Transverse colon (tissue), 4 donors: ENCODE measurements around the gene EPHA1. TPM values are rescaled to one million over a fixed set of nuclear protein-coding genes. Genes with fewer than 3 reads are reported as not detected.

ENCODE experiments used
- DNase-seq: peaks from one replicate; pipeline ENCODE4 v3.0.0-alpha.2; 2019
- H3K27ac ChIP-seq, 4 donors: fragments of 200-600 bp; sonication (generic); 2 replicates each; pipeline ENCODE4 v1.5.1; 2016 to 2018; ENCODE audit warnings: inconsistent platforms in 4 of 4
- H3K27me3 ChIP-seq: fragments of 200-600 bp; sonication (generic); 2 replicates; pipeline ENCODE4 v1.5.1; 2017; ENCODE audit warnings: inconsistent platforms
- H3K36me3 ChIP-seq, 4 donors: fragments of 200-600 bp; sonication (generic); 2 replicates each; pipeline ENCODE4 v1.5.1; 2017 to 2019; ENCODE audit warnings: inconsistent platforms in 4 of 4
- H3K4me1 ChIP-seq, 4 donors: fragments of 200-600 bp; sonication (generic); 2 replicates each; pipeline ENCODE4 v1.5.1; 2017 to 2020; ENCODE audit warnings: inconsistent platforms in 4 of 4
- H3K4me3 ChIP-seq, 4 donors: fragments of 200-600 bp; sonication (generic); 1 replicate in 1 of 4; 2 replicates in 3 of 4; pipeline versions ENCODE4 v1.5.1 to v1.6.1; 2017 to 2019; ENCODE audit warnings: inconsistent platforms in 4 of 4
- H3K9me3 ChIP-seq, 2 donors: fragments of 200-600 bp; sonication (generic); 2 replicates each; pipeline ENCODE4 v1.5.1; 2017 to 2019; ENCODE audit warnings: inconsistent platforms in 2 of 2
- CTCF ChIP-seq, 5 experiments: fragments of 200-600 bp in 3 of 5; fragments of 450-650 bp in 2 of 5; sonication (generic) in 3 of 5; IDR thresholded peaks; 1 replicate in 2 of 5; 2 replicates in 3 of 5; pipeline ENCODE4 v1.5.1; 2016 to 2017; ENCODE audit warnings: antibody characterized with exemption in 5 of 5, inconsistent platforms in 3 of 5, mild to moderate bottlenecking in 2 of 5, moderate library complexity in 1 of 5
- EP300 ChIP-seq: sonication (generic); formaldehyde crosslinking; IDR thresholded peaks from one replicate; pipeline ENCODE4 v1.6.1; 2017; ENCODE audit warnings: antibody characterized with exemption, low read depth
- POLR2A ChIP-seq: fragments of 450-650 bp; IDR thresholded peaks from one replicate; pipeline ENCODE4 v1.6.1; 2016; ENCODE audit warnings: antibody characterized with exemption, mild to moderate bottlenecking, moderate library complexity
- POLR2AphosphoS5 ChIP-seq, 3 donors: sonication (generic); formaldehyde crosslinking; IDR thresholded peaks; one replicate each; pipeline ENCODE4 v1.6.1; 2016; ENCODE audit warnings: antibody characterized with exemption in 3 of 3
- WGBS, 2 donors: methylation state at CpG; one replicate each; pipeline ENCODE4 v1.1.5; 2018; ENCODE audit warnings: low coverage in 1 of 2; 5-methylcytosine and 5-hydroxymethylcytosine counted together
- in situ Hi-C, 4 donors: fragments of 200-750 bp; cut with MboI; loops; one replicate each; pipeline versions ENCODE4 v1.15.0 to v1.15.1; 2017; ENCODE audit warnings: low sequenced_read_pairs in 3 of 4, low pct_ligation_motif_present in 1 of 4, low pct_unique_long_range_greater_than_20kb in 1 of 4
- intact Hi-C: fragments of 100-400 bp; cut with DNase I; formaldehyde crosslinking; loops from one replicate; pipeline ENCODE4 v1.15.1; 2023; ENCODE audit warnings: low total_unique reads
- total RNA-seq, 4 donors: library from RNA; depleted of rRNA; stranded (reverse); fragments of >200 nt; gene quantifications; one replicate each; pipeline ENCODE4 v1.1.0, GENCODE V29; 2016

EPHA1 gene
- total RNA-seq, 4 donors from 2014 or later = 21.1 to 29.9 (median 24.8) TPM

- Histone ChIP-seq H3K27me3 (no peaks in the 10 kb centered on the region), H3K4me3 (no peak overlapping the region), H3K27ac (no peak overlapping the region), H3K9me3 (no peaks in the 10 kb centered on the region), H3K4me1 (peaks cover 0 to 56% (median 19%) of the 10 kb centered on the region in 4 donors), H3K36me3 (no peaks in the 10 kb centered on the region)
- WGBS, 2 donors = 88 to 90% methylated on average over 3 to 4 of the region's 4 CpGs
- intact Hi-C loops (no loop called here), in situ Hi-C loops (no loop called here)
- DNase-seq = no peak
- TF ChIP-seq POLR2A (no peak), POLR2AphosphoS5 (IDR thresholded peaks at IDR 0.05) (no peak), CTCF (IDR thresholded peaks at IDR 0.05) (no peak), EP300 (no peak)
Measured at GRCh38 chr7:143373255-143373794, 35.3 kb downstream of the EPHA1 start.

- in situ Hi-C loops (no loop called here), intact Hi-C loops (no loop called here)
- Histone ChIP-seq H3K36me3 (no peaks in the 10 kb centered on the region), H3K4me3 (no peak overlapping the region), H3K27me3 (no peaks in the 10 kb centered on the region), H3K27ac (peak overlapping the region; percentile 15 to 58 (median 36)), H3K4me1 (peaks cover 0 to 63% (median 25%) of the 10 kb centered on the region in 4 donors), H3K9me3 (no peaks in the 10 kb centered on the region)
- 23 to 24% methylated on average over 4 of the region's 4 CpGs for WGBS, 2 donors
- TF ChIP-seq POLR2A = no peak
- no peak for TF ChIP-seq EP300
- TF ChIP-seq POLR2AphosphoS5 (IDR thresholded peaks at IDR 0.05) = no peak
- TF ChIP-seq CTCF (IDR thresholded peaks at IDR 0.05) = no peak
- DNase-seq = peak; percentile 81
Measured at GRCh38 chr7:143372070-143372469, 36.6 kb downstream of the EPHA1 start.

GRCh38 chr7:143369678-143370651 lies 38.7 kb downstream of the EPHA1 start:
- H3K4me3 ChIP-seq = no peak overlapping the region
- H3K9me3 ChIP-seq = no peaks in the 10 kb centered on the region
- 43 to 55% methylated on average over 7 to 12 of the region's 12 CpGs for WGBS, 2 donors
- DNase-seq = peak; percentile 58
- peaks cover 0 to 49% (median 25%) of the 10 kb centered on the region in 4 donors for H3K4me1 ChIP-seq
- intact Hi-C loops (no loop called here), in situ Hi-C loops (no loop called here)
- peak overlapping the region; percentile 34 to 67 (median 58) for H3K27ac ChIP-seq
- no peaks in the 10 kb centered on the region for H3K36me3 ChIP-seq
- peak in 1 of 3 donors; percentile 9 for TF ChIP-seq POLR2AphosphoS5 (IDR thresholded peaks at IDR 0.05)
- no peak for TF ChIP-seq POLR2A
- no peak for TF ChIP-seq CTCF (IDR thresholded peaks at IDR 0.05)
- H3K27me3 ChIP-seq = peaks cover 2% of the 10 kb centered on the region

GRCh38 chr7:143368387-143368786 lies 40.3 kb downstream of the EPHA1 start:
- Histone ChIP-seq H3K36me3 (no peaks in the 10 kb centered on the region), H3K27me3 (peaks cover 14% of the 10 kb centered on the region), H3K9me3 (no peaks in the 10 kb centered on the region), H3K4me1 (peaks cover 0 to 47% (median 25%) of the 10 kb centered on the region in 4 donors), H3K4me3 (no peak overlapping the region), H3K27ac (peak overlapping the region; percentile 37 to 62 (median 55))
- in situ Hi-C loops (no loop called here), intact Hi-C loops (no loop called here)
- TF ChIP-seq POLR2A = no peak
- TF ChIP-seq EP300 = no peak
- no peak for TF ChIP-seq CTCF (IDR thresholded peaks at IDR 0.05)
- TF ChIP-seq POLR2AphosphoS5 (IDR thresholded peaks at IDR 0.05) = no peak
- no peak for DNase-seq
- WGBS, 2 donors = 43 to 60% methylated on average over 1 of the region's 1 CpG
